GM21723 (cell line): ENCODE results near the gene RBM27.
"Not testable (repeated sequence)": the region's sequence is repeated elsewhere in the genome, so short reads cannot be mapped to it uniquely, and the experiment has no call there.

ENCODE experiments used
- ATAC-seq: cut with Tn5 transposase; IDR thresholded peaks from one replicate; pipeline ENCODE4 v1.9.1; 2021; ENCODE audit warnings: mild to moderate bottlenecking, moderate library complexity; ENCODE audit not compliant: unreplicated experiment

The RBM27 gene, protein sequence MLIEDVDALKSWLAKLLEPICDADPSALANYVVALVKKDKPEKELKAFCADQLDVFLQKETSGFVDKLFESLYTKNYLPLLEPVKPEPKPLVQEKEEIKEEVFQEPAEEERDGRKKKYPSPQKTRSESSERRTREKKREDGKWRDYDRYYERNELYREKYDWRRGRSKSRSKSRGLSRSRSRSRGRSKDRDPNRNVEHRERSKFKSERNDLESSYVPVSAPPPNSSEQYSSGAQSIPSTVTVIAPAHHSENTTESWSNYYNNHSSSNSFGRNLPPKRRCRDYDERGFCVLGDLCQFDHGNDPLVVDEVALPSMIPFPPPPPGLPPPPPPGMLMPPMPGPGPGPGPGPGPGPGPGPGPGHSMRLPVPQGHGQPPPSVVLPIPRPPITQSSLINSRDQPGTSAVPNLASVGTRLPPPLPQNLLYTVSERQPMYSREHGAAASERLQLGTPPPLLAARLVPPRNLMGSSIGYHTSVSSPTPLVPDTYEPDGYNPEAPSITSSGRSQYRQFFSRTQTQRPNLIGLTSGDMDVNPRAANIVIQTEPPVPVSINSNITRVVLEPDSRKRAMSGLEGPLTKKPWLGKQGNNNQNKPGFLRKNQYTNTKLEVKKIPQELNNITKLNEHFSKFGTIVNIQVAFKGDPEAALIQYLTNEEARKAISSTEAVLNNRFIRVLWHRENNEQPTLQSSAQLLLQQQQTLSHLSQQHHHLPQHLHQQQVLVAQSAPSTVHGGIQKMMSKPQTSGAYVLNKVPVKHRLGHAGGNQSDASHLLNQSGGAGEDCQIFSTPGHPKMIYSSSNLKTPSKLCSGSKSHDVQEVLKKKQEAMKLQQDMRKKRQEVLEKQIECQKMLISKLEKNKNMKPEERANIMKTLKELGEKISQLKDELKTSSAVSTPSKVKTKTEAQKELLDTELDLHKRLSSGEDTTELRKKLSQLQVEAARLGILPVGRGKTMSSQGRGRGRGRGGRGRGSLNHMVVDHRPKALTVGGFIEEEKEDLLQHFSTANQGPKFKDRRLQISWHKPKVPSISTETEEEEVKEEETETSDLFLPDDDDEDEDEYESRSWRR

DNA sequence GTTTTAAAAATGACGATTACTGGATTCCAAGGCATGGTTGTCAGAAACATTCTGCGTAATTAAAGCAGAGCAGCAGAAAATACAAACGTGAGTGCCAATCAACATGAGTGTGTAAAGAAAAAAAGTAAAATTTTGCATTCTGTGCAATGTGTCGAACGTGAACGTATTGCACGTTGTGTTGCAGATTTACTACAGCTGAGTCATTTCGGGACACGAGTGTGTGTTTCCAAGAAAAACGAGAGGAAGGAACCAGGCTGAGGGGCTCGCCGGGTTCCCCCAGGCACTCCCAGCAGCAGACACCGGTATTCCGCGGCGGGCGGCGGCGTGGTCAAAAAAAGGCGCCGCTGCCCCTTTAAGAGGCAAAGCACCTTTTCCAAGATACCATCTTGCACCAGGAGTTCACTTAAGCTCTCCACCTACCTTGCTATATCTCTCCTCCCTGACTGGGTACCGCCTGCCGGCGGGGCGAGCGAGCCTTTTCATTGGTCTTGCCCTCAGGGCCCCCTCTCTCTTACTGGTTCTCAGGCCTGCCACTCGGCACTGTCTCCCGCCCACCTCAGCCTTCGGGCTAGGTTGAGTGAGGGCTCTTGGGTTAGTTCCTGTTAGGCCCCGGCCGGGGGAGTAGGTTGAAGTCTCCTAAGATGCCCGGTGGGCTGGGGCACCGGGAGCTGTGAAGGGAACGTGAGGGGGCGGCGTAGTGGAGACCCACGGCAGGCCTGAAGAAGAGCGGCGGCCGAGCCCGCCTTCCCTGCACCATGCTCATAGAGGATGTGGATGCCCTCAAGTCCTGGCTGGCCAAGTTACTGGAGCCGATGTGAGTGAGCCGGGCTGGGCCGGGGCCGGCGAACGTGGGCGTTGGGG, at the start of gene RBM27:
RBM27 (plus strand) TSS at position 595 of the 861 bp plus-strand sequence; CDS start at position 756, 161 bp downstream.
- ATAC-seq, result peak; percentile 99

DNA sequence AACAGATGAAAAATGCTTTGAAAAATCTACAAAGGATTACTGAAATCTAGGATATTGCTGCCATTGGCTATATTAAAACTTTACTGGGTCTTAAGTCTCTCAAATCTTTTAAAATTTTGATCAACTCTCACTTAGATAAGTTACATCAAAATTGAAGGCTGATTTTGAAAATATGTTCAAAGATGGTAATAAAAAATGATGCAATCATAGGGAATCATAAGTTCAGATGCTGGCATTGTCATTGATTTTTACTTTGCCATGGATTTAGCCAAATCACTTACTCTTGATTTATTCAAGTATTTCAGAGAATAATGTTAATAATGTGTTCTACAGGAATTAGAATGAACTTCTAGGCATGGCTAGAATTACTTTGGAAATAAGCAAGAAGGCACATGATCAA, 45.1 kb upstream of the RBM27 start:
- ATAC-seq, result no peak

DNA sequence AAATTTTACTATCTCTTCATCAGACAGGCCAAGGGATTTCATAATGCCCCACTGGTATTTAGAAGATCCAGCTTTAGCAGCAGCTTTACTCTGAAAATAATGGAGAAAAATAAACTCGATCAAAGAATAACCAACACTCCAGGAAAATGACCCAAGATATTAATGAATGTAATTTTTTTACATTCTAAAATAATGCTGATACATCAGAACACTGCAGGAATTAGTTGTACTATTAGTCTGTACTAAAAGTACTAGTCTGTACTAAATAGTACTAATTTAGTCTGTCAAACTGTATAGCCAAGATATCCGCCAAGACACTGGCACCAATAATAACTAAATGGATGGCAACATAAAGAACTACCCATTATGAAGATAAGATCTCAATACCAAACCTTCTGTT, 39.0 kb upstream of the RBM27 start:
- no peak for ATAC-seq

DNA sequence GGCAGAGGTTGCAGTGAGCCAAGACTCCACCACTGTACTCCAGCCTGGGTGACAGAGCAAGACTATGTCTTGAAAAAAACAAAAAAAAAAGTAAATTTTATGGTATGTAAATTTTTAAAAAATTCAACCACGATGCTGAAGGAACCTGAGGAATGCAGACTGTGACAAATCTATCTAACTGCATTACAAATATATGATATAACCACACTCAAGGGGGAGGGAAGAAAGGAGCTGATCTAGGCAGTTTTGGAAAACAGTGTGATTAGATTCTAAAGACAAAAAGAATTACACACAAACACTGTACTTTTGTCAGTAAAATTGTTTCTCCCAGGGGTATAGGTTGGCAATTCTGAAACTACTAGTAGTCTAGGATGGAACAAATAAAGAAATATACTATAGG, 37.9 kb upstream of the RBM27 start:
- no peak for ATAC-seq

DNA sequence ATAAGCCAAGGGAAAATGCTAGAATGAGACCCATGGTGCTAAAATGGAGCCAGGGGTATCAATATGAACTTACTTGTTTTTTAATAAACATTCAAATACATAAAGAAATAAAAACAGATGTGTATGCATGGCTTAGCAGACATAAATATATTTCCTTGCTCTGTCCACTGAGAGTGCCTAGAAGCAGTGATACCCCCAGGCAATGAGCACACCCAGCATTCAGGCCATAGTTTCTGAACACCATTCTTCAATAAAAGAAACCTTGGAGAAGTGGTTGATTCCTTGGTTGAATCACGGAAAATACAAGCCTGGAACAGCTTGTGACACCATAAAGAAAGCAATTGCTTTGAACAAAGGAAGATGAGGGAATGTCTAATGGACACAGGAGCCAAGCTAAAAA, 37.5 kb upstream of the RBM27 start:
- no peak for ATAC-seq

DNA sequence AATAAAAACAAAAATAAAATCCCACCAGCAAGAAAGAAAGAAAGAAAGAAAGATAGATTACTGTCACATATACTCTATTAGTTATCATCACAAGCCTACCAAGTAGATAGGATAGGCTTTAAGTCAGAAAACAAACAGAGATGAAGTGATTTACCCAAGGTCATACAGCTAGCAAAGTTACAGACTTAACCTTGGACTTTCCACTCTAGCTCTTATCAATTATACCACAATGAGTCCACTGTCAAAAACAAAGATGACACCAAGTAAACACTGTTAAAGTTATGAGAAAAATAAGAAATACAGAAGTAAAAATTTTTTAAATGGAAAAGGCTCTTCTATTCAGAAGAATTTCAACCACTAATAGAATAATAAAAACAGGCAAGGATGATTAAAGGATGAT, 34.3 kb upstream of the RBM27 start:
- no peak for ATAC-seq

DNA sequence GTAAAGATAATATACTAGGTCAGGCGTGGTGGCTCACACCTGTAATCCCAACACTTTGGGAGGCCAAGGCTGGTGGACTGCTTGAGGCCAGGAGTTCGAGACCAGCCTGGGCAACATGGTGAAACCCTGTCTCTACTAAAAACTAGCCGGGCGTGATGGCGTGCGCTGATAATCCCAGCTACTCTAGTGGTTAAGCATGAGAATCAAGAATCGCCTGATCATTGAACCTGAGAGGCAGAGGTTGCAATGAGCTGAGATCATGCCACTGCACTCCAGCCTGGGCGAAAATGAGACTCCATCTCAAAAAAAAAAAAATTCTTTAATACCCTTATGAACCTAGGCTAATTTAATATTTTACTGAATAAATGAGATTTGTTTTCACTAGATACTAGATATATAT, 30.4 kb upstream of the RBM27 start:
- peak; percentile 76 for ATAC-seq

DNA sequence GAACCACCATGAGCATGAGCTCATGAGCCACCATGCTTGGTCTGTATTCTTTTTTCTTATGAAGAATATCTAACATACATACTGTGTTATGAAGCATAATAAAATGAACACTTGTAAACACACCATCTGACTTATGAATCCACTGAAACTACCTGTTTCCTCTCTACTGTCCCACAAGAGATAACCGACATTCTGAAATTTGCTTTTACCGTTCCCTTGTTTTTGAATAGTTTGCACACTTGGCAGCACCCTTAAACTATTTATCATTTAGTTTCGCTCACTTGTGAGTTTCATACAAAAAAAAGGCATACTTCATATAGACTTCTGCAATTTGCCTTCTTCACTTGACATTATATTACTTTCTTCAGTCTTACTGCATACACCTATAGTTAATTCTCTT, 29.8 kb upstream of the RBM27 start:
- ATAC-seq, result peak; percentile 96

DNA sequence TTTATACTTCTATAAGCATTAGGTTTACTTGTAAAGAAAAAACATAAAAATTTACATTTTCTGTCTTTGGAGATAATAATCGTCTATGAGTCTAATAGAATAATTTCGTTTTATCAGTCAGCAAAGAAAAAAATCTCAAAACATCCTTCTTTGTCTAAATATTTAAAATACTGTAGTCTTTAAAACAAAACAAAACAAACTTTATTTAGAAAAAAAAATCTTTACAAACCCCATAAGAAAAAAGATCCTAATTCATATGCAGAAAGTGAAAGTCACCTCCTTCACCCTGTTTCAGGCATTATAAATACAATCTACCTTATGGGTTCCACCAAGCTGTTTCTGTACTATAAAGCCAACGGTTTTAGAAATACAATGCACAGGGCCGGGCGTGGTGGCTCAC, 26.6 kb upstream of the RBM27 start:
- ATAC-seq, result no peak

DNA sequence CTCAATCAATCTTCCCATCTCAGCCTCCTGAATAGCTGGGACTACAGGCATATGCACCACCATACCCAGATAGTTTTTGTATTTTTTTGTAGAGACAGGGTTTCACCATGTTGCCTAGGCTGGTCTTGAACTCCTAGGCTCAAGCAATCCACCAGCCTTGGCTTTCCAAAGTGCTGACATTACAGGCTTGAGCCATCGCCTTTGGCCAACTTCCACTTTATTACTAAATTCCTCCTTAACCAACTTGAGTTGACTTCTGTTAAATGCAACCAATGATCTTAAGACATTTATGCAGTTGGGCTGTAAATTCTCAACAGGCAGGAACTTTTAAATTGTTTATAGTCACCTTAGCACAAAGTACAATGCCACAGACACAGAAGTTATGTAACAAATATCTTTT, 23.7 kb upstream of the RBM27 start:
- no peak for ATAC-seq

DNA sequence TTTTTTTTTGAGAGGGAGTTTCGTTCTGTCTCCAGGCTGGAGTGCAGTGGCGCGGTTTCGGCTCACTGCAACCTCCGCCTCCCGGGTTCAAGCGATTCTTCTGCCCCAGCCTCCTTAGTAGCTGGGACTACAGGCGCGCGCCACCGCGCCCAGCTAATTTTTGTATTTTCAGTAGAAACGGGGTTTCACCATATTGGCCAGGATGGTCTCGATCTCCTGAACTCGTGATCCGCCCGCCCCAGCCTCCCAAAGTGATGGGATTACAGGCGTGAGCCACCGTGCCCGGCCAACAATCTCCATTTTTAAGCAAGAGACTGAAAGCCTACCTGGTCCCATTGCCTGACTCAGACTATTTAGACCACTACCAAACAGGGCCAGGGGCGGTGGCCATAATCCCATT, 20.0 kb upstream of the RBM27 start:
- not testable (repeated sequence) for ATAC-seq

DNA sequence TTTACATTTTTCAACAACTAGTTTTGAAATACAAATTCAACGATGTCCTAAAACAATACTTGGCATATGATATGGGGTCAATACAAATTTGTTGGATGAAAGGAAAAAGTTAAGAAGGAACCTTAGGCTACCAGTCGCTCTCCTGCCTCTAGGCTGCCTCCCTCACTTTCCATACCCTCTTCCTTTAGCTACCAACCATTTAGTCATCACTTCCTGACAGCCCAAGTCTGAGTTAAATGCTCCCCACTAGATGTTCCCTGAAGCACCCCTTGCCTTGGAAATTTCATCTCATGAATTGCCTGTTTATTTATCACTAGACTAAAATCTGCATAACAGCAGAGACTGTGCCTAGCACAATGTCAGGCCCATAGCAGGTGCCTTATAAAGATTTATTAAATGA, 18.2 kb upstream of the RBM27 start:
- no peak for ATAC-seq

DNA sequence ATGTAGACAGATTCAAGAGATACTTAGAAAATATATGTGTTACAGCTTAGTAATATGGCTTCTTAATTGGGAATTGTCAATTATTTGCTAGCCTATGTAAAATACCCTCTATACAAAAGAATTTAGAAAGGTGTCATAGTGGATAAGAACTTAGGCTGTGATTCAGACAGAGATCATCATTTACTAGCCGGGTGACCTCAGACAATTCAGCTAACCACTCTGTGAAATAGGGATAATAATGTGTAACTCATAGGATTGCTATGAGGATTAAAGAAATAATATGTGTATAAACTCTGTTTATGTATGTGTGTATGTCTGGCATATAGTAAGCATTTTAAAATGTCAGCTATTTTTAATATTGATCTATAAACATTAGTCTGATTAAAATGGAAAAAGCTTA, 15.0 kb upstream of the RBM27 start:
- no peak for ATAC-seq

DNA sequence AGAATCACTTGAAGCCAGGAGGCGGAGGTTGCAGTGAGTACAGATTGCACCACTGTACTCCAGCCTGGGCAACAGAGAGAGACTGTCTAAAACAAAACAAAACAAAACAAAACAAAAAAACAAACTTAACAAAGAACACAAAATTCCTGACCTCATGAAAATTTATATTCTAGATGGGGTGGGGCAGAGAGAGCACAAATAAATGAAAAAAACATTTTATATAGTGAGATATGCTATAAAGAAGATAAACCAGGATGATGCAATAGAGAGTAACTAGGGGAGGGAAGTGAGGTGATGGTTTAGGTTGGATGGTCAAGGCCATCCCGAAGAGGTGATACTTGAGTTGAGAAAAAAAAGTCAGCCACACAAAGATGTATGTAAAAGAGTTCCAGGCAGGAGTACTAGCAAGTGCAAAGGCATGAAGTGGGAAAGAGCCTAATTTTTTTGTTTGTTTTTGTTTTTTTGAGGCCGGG, 10.8 kb upstream of the RBM27 start:
- ATAC-seq, result no peak

DNA sequence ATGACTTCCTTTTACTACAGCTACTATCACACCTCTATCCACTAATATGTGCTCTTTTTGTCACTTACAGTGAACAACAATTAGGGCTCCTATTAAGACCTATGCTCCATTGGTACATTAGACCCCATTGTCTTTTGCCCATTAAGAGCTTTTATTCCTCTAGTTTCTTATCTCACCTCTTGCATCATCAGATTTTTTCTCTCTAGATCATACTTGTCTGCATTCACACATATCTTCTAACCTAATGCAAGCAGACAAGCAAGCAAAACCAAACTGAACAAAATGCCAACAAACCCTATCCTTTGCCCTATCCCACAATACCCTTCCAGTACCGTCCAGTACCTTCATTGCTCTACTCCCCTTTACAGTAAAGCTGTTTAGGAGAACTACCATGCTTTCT, 10.1 kb upstream of the RBM27 start:
- no peak for ATAC-seq

DNA sequence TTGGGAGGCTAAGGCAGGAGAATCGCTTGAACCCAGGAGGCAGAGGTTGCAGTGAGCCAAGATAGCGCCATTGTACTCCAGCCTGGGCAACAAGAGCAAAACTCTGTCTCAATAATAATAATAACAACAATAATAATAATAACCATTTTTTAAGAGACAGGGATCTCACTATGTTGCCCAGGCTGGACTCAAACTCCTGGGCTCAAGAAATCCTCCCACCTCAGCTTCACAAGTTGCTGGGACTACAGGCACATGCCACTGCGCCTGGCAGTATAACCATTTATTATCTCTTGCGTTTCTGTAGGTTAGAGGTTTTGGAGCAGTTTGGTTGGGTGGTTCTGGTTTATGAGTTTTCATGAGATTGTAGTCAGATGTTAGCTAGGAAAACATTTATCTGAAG, 8.4 kb upstream of the RBM27 start:
- ATAC-seq, result not testable (repeated sequence)

DNA sequence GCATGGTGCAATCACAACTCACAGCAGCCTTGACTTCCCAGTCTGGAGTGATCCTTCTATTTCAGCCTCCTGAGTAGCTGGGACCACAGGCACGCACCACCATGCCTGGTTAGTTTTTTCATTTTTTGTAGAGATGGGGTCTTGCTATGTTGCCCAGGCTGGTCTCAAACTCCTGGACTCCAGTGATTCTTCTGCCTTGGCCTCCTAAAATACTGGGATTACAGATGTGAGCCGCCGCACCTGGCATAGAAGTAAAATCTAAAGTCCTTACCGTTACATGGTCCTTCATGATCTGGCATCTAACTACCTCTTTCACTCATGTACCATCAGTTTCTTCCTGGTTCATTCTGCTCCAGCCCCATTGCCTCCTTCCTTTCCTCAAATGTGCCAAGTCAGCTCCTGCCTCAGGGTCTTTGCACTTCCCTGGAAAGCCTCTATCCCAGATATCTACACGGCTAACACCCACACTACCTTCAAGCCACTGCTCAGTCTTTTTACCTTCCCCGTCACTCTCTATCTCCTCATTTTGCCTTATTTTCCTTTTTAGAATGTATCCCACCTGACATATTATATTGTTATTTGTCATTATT, 6.9 kb upstream of the RBM27 start:
- ATAC-seq, result no peak

DNA sequence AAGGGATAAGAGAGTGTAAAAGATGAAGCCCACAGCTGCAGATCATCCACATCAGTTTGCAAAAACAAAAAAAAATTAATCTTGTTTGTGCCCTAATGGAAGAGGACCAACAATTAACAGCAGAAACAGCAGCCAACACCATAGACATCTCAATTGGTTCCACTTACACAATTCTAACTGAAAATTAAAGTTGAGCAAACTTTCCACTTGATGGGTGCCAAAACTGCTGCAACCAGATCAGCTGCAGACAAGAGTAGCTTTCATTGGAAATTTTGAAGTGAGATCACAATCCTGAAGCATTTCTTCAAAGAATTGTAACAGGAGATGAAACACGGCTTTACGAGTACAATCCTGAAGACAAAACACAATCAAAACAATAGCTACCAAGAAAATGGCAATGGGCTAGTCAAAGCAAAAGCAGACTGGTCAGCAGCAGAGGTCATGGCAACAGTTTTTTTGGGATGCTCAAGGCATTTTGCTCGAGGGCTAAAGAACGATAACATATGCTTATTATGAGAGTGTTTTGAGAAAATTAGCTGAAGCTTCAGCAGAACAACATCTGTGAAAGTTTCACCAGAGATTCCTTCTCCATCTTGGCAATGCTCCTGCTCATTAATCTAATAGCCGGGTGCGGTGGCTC, 4.1 kb upstream of the RBM27 start:
- no peak for ATAC-seq

DNA sequence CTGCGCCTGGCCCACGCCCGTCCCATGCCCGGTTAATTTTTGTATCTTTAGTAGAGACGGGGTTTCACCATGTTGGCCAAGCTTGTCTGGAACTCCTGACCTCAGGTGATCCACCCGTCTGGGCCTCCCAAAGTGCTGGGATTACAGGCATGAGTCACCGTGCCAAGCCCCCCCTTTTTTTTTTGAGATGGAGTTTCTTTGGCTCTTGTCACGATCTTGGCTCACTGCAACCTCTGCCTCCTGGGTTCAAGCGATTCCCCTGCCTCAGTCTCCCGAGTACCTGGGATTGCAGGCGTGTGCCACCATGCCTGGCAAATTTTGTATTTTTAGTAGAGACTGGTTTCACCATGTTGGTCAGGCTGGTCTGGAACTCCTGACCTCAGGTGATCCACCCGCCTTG, 1.6 kb upstream of the RBM27 start:
- not testable (repeated sequence) for ATAC-seq

DNA sequence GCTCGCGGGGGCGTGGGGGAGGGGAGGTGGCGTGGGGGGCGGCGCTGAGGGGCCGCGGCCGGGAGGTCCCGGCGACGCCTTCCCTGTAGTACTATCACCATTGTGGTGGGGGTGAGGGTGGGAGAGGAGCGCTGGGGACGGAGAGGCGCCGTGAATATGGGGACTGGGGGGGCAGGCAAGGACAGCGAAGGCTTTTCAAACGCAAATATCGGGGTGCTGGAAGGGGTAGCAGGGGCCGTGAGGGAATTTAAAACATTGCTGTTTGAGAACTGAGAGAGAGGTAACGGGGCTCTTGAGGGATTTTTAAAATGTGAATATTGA, 427 bp downstream of the RBM27 start:
- peak; percentile 10 for ATAC-seq
